Right lobe of liver (tissue), 6 donors: ENCODE data around the gene ACBD5. TPM values are rescaled to one million over a fixed set of nuclear protein-coding genes. Genes with fewer than 3 reads are reported as not detected.
"Not testable (repeated sequence)": the region's sequence is repeated elsewhere in the genome, so short reads cannot be mapped to it uniquely, and the experiment has no call there.

Experiments
- ATAC-seq, 4 donors: fragments of 200-7000 bp; cut with Tn5 transposase; one replicate each; pipeline ENCODE4 v1.9.1; 2020; ENCODE audit warnings: mild to moderate bottlenecking in 4 of 4, moderate library complexity in 4 of 4
- DNase-seq, 3 donors: peaks; one replicate each; pipeline ENCODE4 v3.0.0-alpha.2; 2020
- H3K27ac ChIP-seq, 3 donors: fragments of 200-600 bp; one replicate each; pipeline ENCODE4 v1.8.0; 2022
- H3K27me3 ChIP-seq, 2 donors: fragments of 200-600 bp; one replicate each; pipeline ENCODE4 v1.8.0; 2022
- H3K36me3 ChIP-seq, 4 donors: fragments of 200-600 bp; sonication (generic) in 1 of 4; one replicate each; pipeline versions ENCODE4 v1.5.1 to v1.8.0; 2017 to 2022; ENCODE audit warnings: control low read depth in 1 of 4
- H3K4me1 ChIP-seq, 4 donors: fragments of 200-600 bp; sonication (generic) in 1 of 4; one replicate each; pipeline versions ENCODE4 v1.5.1 to v1.8.0; 2017 to 2022; ENCODE audit warnings: control low read depth in 1 of 4
- H3K4me3 ChIP-seq, 3 donors: fragments of 200-600 bp; one replicate each; pipeline ENCODE4 v1.8.0; 2022
- H3K9me3 ChIP-seq, 4 donors: fragments of 200-600 bp; sonication (generic) in 1 of 4; one replicate each; pipeline versions ENCODE4 v1.5.1 to v1.8.0; 2017 to 2022; ENCODE audit warnings: control low read depth in 1 of 4
- CTCF ChIP-seq, 4 donors: fragments of 200-600 bp in 3 of 4; fragments of 450-650 bp in 1 of 4; IDR thresholded peaks; one replicate each; pipeline versions ENCODE4 v1.5.1 to v1.8.0; 2016 to 2022; ENCODE audit warnings: antibody characterized with exemption in 4 of 4, mild to moderate bottlenecking in 2 of 4
- POLR2A ChIP-seq: fragments of 450-650 bp; IDR thresholded peaks from one replicate; pipeline ENCODE4 v1.6.1; 2017; ENCODE audit warnings: antibody characterized with exemption, mild to moderate bottlenecking
- WGBS: methylation state at CpG from one replicate; pipeline ENCODE4 v1.1.6; 2018; ENCODE audit warnings: low coverage, low lambda C conversion rate; ENCODE audit not compliant: insufficient coverage; ENCODE audit errors: missing lambda C conversion rate; 5-methylcytosine and 5-hydroxymethylcytosine counted together
- intact Hi-C, 2 donors: fragments of 100-400 bp; cut with DNase I; formaldehyde crosslinking; loops; one replicate each; pipeline versions ENCODE4 v1.11.2 to v1.14.1; 2022
- total RNA-seq, 6 experiments: library from RNA; depleted of rRNA in 2 of 6; stranded (reverse); fragments of >200 nt in 2 of 6; fragmentation: NEBNext Ultra II Directional in 3 of 6; extraction: Animal tissue kit (Norgen Biotek cat#: 25700) in 3 of 6; gene quantifications; one replicate each; pipeline versions ENCODE4 v1.1.0 to v1.2.4, GENCODE V29; 2016 to 2023
- donor health status: DM: no; HTN: yes; CAD: no.
- donor health status: DM: no; HTN: no; CAD: no.
- donor health status: DM: no; HTN: no; CAD: no.
- donor health status: DM: no; HTN: yes; CAD: no.
- donor health status: DM: no; HTN: yes; CAD: no.

The ACBD5 gene
- total RNA-seq, 6 experiments from 2014 or later = 23.1 to 45.9 (median 32.0) TPM

GRCh38 chr10:27242473-27242950 lies 1.9 kb upstream of the ACBD5 start:
- peak overlapping the region; percentile 61 to 85 (median 83) for H3K4me3 ChIP-seq
- no peaks in the 10 kb centered on the region for H3K36me3 ChIP-seq
- TF ChIP-seq CTCF (IDR thresholded peaks at IDR 0.05) (no peak), POLR2A (no peak)
- H3K9me3 ChIP-seq = no peaks in the 10 kb centered on the region
- H3K27me3 ChIP-seq = no peaks in the 10 kb centered on the region
- ATAC-seq (no peak), DNase-seq (no peak)
- 0% methylated on average over 6 of the region's 6 CpGs for WGBS
- peak overlapping the region; percentile 89 to 96 (median 92) for H3K27ac ChIP-seq
- intact Hi-C loops = no loop called here
- H3K4me1 ChIP-seq = peaks cover 0 to 9% (median 3%) of the 10 kb centered on the region in 4 donors

GRCh38 chr10:27241652-27242472 lies 1.3 kb upstream of the ACBD5 start:
- Histone ChIP-seq H3K27me3 (no peaks in the 10 kb centered on the region), H3K36me3 (no peaks in the 10 kb centered on the region), H3K4me3 (peak overlapping the region; percentile 61 to 85 (median 83)), H3K4me1 (peaks cover 0 to 13% (median 3%) of the 10 kb centered on the region in 4 donors), H3K9me3 (no peaks in the 10 kb centered on the region), H3K27ac (peak overlapping the region; percentile 89 to 96 (median 92))
- ATAC-seq (peak; percentile 78 to 85 (median 80)), DNase-seq (peak; percentile 94 to 95 (median 95))
- intact Hi-C loops = no loop called here
- peak; percentile 9 to 36 (median 25) for TF ChIP-seq CTCF (IDR thresholded peaks at IDR 0.05)
- TF ChIP-seq POLR2A = peak; percentile 94
- under 1% methylated on average over 32 of the region's 59 CpGs for WGBS

GRCh38 chr10:27241010-27241651 lies 534 bp upstream of the ACBD5 start:
- intact Hi-C loops = no loop called here
- Histone ChIP-seq H3K9me3 (no peaks in the 10 kb centered on the region), H3K27me3 (no peaks in the 10 kb centered on the region), H3K36me3 (no peaks in the 10 kb centered on the region), H3K27ac (peak overlapping the region; percentile 89 to 96 (median 92)), H3K4me3 (peak overlapping the region; percentile 61 to 85 (median 83)), H3K4me1 (peaks cover 0 to 19% (median 5%) of the 10 kb centered on the region in 4 donors)
- DNase-seq (peak in 1 of 3 donors; percentile 42), ATAC-seq (peak; percentile 1 to 15 (median 2))
- TF ChIP-seq CTCF (IDR thresholded peaks at IDR 0.05) (no peak), POLR2A (no peak)
- 9% methylated on average over 7 of the region's 33 CpGs for WGBS

- H3K9me3 ChIP-seq, H3K36me3 ChIP-seq, intact Hi-C loops, ATAC-seq, H3K27me3 ChIP-seq, DNase-seq: not testable (repeated sequence)
- peak overlapping the region; percentile 26 to 92 (median 45) for H3K27ac ChIP-seq
- peaks cover 0 to 36% (median 8%) of the 10 kb centered on the region in 4 donors for H3K4me1 ChIP-seq
- WGBS = 41% methylated on average over 8 of the region's 8 CpGs
- H3K4me3 ChIP-seq = peak overlapping the region in 2 of 3 donors; percentile 10 to 25
Observed at GRCh38 chr10:27237531-27237930, 3.1 kb downstream of the ACBD5 start.

- ATAC-seq, DNase-seq, H3K9me3 ChIP-seq, intact Hi-C loops, H3K27me3 ChIP-seq: not testable (repeated sequence)
- H3K4me3 ChIP-seq = peak overlapping the region in 1 of 3 donors; percentile 25
- WGBS = 21% methylated on average over 9 of the region's 9 CpGs
- peak overlapping the region in 2 of 3 donors; percentile 9 to 92 for H3K27ac ChIP-seq
- peaks cover 0 to 36% (median 8%) of the 10 kb centered on the region in 4 donors for H3K4me1 ChIP-seq
- peaks cover 0 to 15% (median 0%) of the 10 kb centered on the region in 4 donors for H3K36me3 ChIP-seq
Observed at GRCh38 chr10:27236589-27237128, 3.9 kb downstream of the ACBD5 start.
